HG03432 (cell line): Measurements from ENCODE around the gene TMEM33.
"Not testable (repeated sequence)": the region's sequence is repeated elsewhere in the genome, so short reads cannot be mapped to it uniquely, and the experiment has no call there.

Experiments
- ATAC-seq: cut with Tn5 transposase; IDR thresholded peaks from one replicate; pipeline ENCODE4 v1.9.1; 2021; ENCODE audit warnings: mild to moderate bottlenecking, moderate library complexity; ENCODE audit not compliant: unreplicated experiment

Gene TMEM33, protein sequence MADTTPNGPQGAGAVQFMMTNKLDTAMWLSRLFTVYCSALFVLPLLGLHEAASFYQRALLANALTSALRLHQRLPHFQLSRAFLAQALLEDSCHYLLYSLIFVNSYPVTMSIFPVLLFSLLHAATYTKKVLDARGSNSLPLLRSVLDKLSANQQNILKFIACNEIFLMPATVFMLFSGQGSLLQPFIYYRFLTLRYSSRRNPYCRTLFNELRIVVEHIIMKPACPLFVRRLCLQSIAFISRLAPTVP

DNA sequence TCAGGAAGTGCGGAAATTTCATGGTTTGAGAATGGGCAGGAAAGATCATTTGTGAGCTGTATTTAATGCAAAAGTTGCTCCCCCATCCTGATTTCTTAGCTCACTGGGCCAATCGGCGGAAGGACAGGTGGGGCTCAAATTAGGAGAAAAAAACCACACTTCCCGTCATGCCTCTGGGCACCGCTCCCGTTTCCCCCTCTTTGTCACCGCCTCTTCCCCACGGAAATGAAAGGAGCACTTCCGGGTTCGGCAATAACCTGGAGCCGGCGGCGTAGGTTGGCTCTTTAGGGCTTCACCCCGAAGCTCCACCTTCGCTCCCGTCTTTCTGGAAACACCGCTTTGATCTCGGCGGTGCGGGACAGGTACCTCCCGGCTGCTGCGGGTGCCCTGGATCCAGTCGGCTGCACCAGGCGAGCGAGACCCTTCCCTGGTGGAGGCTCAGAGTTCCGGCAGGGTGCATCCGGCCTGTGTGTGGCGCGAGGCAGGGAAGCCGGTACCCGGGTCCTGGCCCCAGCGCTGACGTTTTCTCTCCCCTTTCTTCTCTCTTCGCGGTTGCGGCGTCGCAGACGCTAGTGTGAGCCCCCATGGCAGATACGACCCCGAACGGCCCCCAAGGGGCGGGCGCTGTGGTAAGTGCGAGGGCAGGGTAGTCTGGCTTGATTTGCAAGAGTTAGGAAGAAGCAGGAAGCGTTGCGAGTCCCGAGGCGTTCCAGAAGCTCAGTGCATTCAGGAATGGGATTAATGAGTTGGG is at the start of gene TMEM33:
Gene TMEM33 (plus strand): TSS at position 529 of the 751 bp plus-strand sequence. CDS start 56 bp downstream, at position 585.
- peak; percentile 92 for ATAC-seq

- no peak for ATAC-seq
Observed at GRCh38 chr4:41885456-41885855, 49.8 kb upstream of the TMEM33 start.

GRCh38 chr4:41887277-41887676 is 48.0 kb upstream of the TMEM33 start:
- no peak for ATAC-seq

DNA sequence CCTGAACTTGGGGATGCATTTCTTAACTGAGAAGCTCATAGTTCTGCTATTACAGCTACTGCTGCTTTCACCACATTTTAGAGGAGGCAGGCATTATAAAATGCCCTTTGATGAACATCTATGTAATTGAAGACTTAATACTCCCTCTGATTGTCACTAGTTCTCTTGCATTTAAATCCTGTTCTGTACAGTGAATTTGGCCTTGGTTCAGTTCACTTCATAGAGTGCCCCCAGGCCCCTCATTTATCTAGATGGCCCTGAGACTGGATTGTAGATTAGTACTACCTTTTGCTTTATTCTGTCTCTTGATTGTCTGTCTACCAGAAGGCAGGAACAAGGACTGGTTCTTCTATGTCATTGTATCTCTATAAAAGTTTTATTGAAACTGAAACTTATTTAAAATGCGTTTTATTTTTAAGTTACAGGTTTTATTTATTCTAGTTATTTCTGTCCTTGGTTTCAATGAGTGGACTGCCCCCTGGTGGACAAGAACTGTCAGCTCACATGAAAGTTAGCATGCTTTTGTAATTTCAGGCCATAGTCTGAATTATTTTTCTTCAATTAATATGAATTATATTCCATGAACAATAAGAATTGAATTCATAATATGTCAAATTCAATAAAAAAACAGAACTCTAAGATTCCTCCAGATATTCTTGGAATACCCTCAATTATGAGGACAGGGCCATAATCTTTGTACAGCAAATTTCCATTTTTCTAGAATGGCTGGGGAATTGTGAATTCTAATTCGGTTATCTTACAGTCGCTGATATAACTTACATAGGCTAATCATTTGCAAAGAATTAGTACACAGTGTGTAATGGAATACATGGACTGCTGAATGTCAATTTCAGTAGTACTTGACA is 47.2 kb upstream of the TMEM33 start:
- ATAC-seq = no peak

DNA sequence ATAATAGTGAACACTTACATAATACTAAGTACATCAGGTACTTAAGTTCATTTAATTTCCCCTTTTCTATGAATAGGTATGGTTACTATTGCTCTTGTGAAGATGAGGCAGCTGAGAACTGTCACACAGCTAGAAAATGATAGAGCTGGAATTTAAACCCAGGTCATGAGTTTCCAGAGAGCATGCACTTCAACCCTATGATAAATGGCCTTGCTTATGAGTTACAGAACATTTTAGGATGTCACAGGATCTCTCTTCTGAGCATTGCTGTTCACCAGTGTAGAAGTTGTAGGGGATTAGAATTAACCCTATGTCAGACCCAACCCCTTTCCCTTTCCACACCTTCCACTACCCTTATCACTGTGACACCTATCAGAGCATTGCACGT is 46.5 kb upstream of the TMEM33 start:
- ATAC-seq = no peak

GRCh38 chr4:41889317-41889716 is 45.9 kb upstream of the TMEM33 start:
- ATAC-seq = no peak

- no peak for ATAC-seq
Observed at GRCh38 chr4:41890085-41890484, 45.1 kb upstream of the TMEM33 start.

- no peak for ATAC-seq
Observed at GRCh38 chr4:41896648-41897047, 38.6 kb upstream of the TMEM33 start.

DNA sequence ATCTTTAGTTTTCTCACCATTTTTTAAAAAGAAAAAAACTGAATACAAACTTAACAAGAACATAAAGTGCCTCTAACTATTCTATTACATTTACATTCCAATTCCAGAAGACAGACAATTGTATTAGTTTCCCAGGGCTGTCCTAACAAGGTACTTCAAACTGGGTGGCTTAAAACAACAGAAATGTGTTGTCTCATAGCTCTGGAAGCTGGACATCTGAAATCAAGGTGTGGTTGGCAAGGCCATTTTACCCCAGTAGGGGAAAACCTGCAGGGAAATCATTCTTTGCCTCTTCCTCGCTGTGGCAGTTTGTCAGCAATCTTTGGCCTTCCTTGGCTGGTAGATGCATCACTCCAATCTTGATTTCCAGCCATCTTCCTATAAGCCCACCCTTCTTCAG is 37.5 kb upstream of the TMEM33 start:
- no peak for ATAC-seq

DNA sequence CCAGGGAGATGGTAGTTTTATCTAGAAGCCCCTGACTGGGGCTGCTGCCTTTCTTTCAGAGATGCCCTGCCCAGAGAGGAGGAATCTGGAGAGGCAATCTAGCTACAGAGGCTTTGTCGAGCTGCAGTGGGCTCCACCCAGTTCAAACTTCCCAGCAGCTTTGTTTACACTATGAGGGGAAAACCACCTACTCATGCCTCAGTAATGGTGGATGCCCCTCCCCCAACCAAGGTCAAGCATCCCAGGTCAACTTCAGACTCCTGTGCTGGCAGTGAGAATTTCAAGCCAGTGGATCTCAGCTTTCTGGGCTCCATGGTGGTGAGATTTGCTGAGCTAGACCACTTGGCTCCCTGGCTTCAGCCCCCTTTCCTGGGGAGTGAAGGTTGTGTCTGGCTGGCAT is 26.1 kb upstream of the TMEM33 start:
- not testable (repeated sequence) for ATAC-seq

GRCh38 chr4:41912546-41912945 is 22.7 kb upstream of the TMEM33 start:
- ATAC-seq = no peak

DNA sequence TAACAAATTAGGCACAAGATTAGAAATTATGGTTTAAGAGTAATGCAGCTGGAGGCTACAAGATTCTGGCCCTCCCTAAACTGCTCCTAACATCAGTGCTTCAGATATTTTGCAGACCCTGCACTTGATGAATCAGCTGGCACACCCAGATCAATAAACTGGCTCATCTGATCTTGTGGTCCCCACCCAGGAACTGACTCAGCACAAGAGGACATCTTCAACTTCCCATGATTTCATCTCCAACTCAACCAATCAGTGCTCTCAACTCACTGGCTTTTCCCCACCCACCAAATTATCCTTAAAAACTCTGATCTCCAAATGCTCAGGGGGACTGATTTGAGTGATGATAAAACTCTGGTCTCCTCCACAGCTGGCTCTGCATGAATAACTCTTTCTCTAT is 21.7 kb upstream of the TMEM33 start:
- no peak for ATAC-seq

DNA sequence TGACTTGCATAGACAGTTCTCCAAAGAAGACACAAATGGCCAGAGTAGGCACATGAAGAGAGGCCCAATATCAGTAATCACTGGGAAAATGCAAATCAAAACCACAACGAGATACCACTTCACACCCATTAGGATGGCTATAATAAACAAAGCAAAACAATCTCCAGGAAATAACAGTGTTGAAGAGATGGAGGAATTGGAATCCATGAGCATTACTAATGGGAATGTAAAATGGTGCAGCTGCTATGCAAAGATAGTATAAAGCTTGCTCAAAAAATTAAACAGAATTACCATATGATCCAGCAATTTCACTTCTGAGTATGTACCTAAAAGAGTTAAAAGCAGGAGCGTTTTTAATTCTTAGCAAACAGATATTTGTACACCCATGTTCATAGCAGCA is 17.0 kb upstream of the TMEM33 start:
- no peak for ATAC-seq

DNA sequence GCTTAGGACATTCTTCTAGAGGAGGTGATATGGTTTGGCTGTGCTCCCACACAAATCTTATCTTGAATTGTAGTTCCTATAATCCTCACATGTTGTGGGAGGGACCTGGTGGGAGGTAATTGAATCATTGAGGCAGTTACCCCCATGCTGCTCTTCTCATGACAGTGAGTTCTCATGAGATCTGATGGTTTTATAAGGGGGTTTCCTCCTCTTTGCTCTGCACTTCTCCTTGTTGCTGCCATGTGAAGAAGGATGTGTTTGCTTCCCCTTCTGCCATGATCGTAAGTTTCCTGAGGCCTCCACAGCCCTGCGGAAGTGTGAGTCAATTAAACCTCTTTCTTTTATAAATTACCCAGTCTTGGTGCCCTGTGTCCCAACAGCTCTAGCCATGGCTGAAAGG is 14.8 kb upstream of the TMEM33 start:
- not testable (repeated sequence) for ATAC-seq

GRCh38 chr4:41921476-41921875 is 13.8 kb upstream of the TMEM33 start:
- ATAC-seq = no peak

GRCh38 chr4:41927796-41928499 is 7.3 kb upstream of the TMEM33 start:
- ATAC-seq = no peak

- ATAC-seq = no peak
Observed at GRCh38 chr4:41930139-41930831, 4.9 kb upstream of the TMEM33 start.

DNA sequence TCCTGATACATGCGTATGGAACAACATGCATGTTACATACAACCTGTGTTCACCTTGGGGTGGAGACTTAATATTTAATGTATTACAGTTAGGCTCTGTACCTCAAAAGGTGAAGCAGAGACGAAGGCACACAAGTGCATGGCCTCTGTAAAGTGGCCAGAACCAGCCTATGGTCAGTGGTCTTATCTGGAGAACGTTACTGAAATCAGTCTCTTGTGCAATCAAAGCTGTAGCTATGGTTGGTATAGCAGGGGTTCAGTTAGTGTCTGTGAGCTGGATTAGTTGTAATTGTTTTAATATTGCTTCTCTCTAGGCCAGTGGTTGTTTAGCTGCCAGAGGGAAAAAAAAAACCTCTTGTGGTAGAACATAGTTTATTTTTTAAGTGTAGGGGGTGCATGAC is 2.2 kb upstream of the TMEM33 start:
- ATAC-seq = no peak

GRCh38 chr4:41933997-41934503 is 1.2 kb upstream of the TMEM33 start:
- ATAC-seq = no peak

- ATAC-seq = no peak
Observed at GRCh38 chr4:41934514-41934900, 722 bp upstream of the TMEM33 start.
